Endothelial cell of umbilical vein (primary cell): ENCODE results near the gene MSMB.
"Not testable (repeated sequence)": the region's sequence is repeated elsewhere in the genome, so short reads cannot be mapped to it uniquely, and the experiment has no call there.

Experiments used
- CTCF ChIP-seq, 2 donors: IDR thresholded peaks; 1 replicate in 1 of 2; 2 replicates in 1 of 2; pipeline ENCODE4 v1.5.1; 2011; ENCODE audit warnings: low read length in 2 of 2, mild to moderate bottlenecking in 2 of 2, moderate library complexity in 2 of 2, control low read depth in 1 of 2, inconsistent platforms in 1 of 2, low read depth in 1 of 2; ENCODE audit not compliant: insufficient read depth in 1 of 2; ENCODE audit errors: extremely low read depth in 1 of 2
- EZH2 ChIP-seq: IDR thresholded peaks from 2 replicates; pipeline ENCODE4 v1.6.1; 2012; ENCODE audit warnings: borderline replicate concordance, low read depth, mild to moderate bottlenecking, moderate library complexity, low read length, inconsistent platforms; ENCODE audit not compliant: severe bottlenecking
- JUN ChIP-seq: IDR thresholded peaks from 2 replicates; pipeline ENCODE4 v1.6.1; 2011; ENCODE audit warnings: borderline replicate concordance, low read depth; ENCODE audit not compliant: insufficient read length, insufficient read depth
- MYC ChIP-seq: IDR thresholded peaks from one replicate; pipeline ENCODE4 v1.6.1; 2011; ENCODE audit warnings: mild to moderate bottlenecking, low read depth, low read length
- POLR2A ChIP-seq: IDR thresholded peaks from 2 replicates; pipeline ENCODE4 v1.6.1; 2012; ENCODE audit warnings: low read depth, mild to moderate bottlenecking, control low read depth, low read length
- POLR2AphosphoS5 ChIP-seq: IDR thresholded peaks from 2 replicates; pipeline ENCODE4 v1.6.1; 2012; ENCODE audit warnings: low read depth, mild to moderate bottlenecking, control low read depth, low read length, moderate library complexity; ENCODE audit not compliant: insufficient read depth

DNA sequence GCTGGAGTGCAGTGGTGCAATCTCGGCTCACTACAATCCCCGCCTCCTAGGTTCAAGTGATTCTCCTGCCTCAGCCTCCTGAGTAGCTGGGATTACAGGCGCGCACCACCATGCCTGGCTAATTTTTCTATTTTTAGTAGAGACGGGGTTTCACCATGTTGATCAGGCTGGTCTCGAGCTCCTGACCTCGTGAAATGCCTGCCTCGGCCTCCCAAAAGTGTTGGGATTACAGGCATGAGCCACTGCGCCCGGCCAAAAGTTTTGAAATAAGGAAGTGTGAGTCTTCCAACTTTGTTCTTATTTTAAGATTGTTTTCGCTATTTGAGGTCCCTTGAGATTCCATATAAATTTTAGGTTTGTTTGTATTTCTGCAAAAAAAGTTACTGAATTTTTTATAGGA is 41.3 kb upstream of the MSMB start:
- TF ChIP-seq CTCF (IDR thresholded peaks at IDR 0.05; ENCODE audit: extremely low read depth in 1 of 2, insufficient read depth in 1 of 2, low read depth in 1 of 2, low read length in 2 of 2); JUN; POLR2A; EZH2; POLR2AphosphoS5; MYC: not testable (repeated sequence)
